HG02610 (cell line): Measurements from ENCODE around the gene BCAR3.
"Not testable (repeated sequence)": the region's sequence is repeated elsewhere in the genome, so short reads cannot be mapped to it uniquely, and the experiment has no call there.

Experiments used
- ATAC-seq: cut with Tn5 transposase; IDR thresholded peaks from one replicate; pipeline ENCODE4 v1.9.1; 2021; ENCODE audit warnings: mild to moderate bottlenecking, moderate library complexity; ENCODE audit not compliant: unreplicated experiment

Gene BCAR3

GRCh38 chr1:93671099-93671621 lies 10.5 kb downstream of the BCAR3 start:
- ATAC-seq = no peak

GRCh38 chr1:93670141-93670540 lies 11.5 kb downstream of the BCAR3 start:
- ATAC-seq = no peak

- no peak for ATAC-seq
Observed at GRCh38 chr1:93669369-93669768, 12.3 kb downstream of the BCAR3 start.

- no peak for ATAC-seq
Observed at GRCh38 chr1:93668951-93669350, 12.7 kb downstream of the BCAR3 start.

DNA sequence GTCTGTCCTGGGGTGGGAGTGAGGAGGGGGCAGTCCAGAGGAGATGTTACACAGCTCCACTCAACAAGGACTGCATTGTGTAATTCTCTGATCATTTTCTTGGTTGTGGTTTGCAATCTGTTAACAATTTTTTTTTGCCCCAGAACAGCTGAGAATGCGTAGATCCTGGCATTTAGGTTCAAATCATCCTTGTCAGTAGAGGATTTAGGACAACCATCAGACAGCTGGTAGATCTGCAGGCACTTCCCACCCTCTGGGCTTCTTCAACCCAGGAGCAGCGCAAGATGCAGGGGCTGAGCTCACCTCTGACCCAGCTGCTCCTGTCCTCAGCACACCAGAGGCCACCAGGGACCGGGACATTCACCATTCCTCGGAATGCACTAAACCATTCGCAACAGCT lies 13.5 kb downstream of the BCAR3 start:
- no peak for ATAC-seq

- no peak for ATAC-seq
Observed at GRCh38 chr1:93667642-93668041, 14.0 kb downstream of the BCAR3 start.

- ATAC-seq = no peak
Observed at GRCh38 chr1:93666613-93667384, 14.8 kb downstream of the BCAR3 start.

- ATAC-seq = no peak
Observed at GRCh38 chr1:93665015-93665414, 16.6 kb downstream of the BCAR3 start.

DNA sequence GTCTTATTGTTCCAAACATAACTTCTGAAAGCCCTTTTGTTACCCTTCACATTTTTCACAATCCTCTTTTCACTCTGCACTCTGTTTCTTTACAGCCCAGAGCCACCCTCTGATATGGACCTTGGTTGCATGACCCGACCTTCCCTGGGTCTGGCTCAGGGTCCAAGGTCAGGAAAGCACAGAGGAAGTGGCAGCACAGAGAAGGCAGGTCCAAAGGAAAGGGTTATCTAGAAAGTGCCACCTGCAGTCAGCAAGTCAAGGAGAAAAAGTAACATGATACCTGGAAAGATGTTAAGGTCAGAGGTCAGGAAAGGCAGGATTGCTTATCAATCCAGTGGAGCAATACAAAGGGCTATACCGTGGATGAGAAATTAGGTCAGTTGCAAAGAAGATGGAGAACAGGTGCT lies 18.4 kb downstream of the BCAR3 start:
- no peak for ATAC-seq

DNA sequence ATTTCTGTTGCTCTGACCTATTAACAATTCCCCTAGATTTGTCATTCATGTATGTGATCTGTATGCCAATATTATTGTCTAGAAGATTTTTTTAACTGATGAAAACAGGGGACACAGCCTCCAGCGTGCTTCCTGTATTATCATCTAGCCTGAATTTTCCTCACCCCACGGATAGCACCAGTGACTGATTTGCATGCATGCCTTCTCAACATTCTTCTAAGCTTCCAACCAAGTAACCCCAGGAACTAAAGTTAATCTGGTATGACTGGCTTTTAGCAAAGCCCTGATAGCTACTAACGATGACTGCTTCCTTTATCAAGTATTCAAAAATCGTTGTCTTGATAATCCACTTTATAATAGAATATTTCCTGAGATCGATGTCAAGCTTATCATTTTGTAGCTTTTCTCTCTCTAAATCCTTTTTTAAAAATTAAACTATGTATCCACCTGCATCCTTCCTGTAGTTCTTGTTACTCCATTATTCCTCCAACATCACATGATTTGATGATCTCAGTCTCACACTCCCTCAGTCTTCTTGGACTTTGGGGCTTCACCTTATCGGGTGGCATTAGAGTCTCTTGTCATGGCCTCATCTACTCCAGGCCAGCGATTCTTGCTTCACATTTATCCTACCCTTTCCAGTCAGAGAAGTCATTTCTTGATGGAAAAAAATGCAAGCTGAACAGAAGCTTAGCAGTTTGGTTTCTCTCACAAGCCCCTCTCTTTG lies 19.0 kb downstream of the BCAR3 start:
- no peak for ATAC-seq

DNA sequence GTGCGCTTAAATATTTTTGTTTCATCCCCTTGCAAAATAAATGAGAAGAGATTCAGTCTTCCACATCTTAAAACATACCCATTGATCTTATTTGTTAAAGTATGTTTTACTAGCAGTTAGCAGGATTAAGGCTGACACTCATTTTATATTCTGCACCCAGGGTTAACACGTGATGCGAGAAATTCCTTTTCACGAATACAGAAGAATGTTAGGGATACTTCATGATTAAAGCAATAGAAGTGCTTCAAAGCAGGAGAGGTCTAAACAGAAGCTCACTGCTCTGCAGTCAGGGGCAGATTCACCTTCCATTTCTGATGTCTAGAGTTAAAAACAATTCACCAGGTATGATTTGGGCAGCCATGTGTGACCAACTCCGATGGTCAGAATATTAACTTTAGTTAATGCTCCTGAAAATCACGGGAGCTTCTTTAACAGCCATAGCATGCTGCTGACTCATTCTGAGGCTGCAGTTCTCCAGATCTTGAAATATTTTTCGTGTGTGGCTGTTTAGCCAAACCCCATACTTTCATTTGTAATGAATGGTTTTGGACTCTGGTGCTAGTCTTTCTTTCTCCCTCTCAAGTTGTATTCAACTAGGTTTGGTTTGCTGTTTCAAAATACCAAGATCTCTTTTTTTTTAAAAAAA lies 19.7 kb downstream of the BCAR3 start:
- no peak for ATAC-seq

DNA sequence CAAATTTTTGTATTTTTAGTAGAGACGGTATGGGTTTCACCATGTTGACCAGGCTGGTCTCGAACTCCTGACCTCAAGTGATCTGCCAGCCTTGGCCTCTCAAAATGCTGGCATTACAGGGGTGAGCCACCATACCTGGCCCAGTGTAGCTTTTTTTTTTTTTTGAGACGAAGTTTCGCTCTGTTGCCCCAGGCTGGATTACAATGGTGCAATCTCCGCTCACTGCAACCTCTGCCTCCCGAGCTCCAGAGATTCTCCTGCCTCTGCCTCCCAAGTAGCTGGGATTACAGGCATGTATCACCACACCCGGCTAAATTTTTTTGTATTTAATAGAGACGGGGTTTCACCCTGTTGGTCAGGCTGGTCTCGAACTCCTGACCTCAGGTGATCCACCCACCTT lies 20.3 kb downstream of the BCAR3 start:
- ATAC-seq = not testable (repeated sequence)

DNA sequence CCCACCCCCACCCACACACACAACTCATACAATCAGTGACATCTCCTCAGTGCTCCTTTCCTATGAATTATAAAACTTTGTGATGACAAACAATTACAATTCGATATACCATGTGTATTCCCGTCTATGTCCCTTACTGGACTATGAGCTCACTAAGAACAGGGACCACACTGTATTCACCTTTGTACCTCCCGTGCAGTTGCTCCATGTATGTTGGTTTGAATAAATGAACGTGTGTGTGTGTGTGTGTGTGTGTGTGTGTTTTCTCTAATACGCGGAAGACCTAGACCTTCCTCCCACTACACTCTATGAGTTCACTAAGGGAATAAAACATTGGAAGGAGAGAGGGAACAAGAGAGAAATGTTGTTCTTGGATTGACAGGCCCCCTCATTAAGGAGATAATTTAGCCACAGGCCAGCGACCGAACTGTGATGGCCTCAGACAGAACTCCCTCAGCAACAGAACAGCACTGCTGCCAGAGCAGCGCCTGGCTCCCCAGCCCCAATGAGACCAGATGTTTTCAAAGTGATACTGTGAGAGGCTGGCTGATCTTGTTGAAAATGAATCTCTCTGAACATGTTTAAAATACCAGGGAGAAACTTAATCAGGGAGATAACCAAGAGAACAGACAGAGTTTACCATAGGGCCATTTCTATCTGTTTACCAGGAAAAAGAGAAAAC lies 21.7 kb downstream of the BCAR3 start:
- no peak for ATAC-seq

- no peak for ATAC-seq
Observed at GRCh38 chr1:93658188-93658587, 23.4 kb downstream of the BCAR3 start.

GRCh38 chr1:93656491-93656890 lies 25.1 kb downstream of the BCAR3 start:
- no peak for ATAC-seq

DNA sequence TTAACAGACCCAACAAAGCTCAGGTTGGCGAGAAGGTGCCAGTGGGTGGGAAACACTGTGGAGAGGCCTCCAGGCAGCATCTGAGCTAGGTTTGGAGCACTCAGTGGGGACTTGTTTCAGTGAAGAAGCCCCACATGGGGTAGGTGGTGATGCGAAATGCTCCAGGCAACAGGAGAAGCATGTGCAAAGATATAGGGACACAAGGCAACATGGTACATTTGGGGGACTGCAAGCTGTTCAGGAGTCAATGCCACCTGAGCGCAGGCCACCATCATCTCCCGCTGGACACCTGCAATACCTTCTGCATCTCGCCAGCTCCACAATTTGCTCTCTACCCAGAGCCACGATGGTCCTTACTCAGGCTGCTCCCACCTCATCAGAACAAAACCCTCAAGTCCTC lies 28.0 kb downstream of the BCAR3 start:
- ATAC-seq = no peak

GRCh38 chr1:93652323-93652949 lies 29.2 kb downstream of the BCAR3 start:
- ATAC-seq = no peak

GRCh38 chr1:93651695-93652094 lies 29.9 kb downstream of the BCAR3 start:
- no peak for ATAC-seq

- not testable (repeated sequence) for ATAC-seq
Observed at GRCh38 chr1:93650159-93650558, 31.5 kb downstream of the BCAR3 start.

DNA sequence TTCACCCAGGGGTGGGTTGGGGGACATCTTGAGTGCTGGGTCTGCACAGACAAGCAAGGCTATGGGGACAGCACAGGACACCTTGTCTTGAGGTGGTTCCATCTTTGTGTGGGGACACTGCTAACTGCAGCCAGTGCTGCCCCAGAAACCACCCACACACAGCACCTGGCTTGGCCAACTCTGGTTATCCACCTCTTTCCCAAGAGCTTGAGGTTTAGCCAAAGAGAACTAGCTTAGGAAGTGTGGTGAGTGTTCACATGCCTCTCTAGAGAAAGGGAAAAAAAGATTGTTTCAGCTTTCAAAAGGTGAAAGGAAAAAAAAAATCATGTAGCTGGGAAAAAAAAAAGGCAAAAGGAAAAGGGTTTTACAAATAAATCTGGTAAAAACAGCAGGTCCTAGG lies 32.4 kb downstream of the BCAR3 start:
- no peak for ATAC-seq

DNA sequence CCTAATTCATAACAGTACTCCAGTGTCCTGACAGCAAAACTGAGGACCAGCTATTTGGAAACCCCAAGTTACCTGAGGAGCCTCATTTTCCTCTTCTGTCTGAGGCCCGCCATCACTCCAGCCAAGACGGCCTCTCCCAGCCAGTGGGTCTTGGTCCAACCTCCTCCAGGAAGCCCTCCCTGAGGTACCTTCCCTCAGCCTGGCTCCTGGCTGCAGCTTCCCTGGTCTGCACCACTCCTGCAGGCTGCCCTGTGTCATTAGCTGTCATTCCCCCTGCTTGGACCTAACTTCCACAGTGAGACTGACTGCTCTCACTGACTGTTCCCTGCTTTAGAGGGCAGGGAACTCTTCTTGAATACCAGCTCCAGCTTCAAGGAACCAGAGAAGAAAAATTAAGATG lies 33.0 kb downstream of the BCAR3 start:
- ATAC-seq = no peak
